BJ (cell line): ENCODE measurements around the gene SNX20. TPM values are rescaled to one million over a fixed set of nuclear protein-coding genes. Genes with fewer than 3 reads are reported as not detected.

ENCODE experiments used
- CTCF ChIA-PET: fragments of 350-600 bp; formaldehyde crosslinking; extraction: SDS; loops from one replicate; lab custom pipeline; 2021; ENCODE audit warnings: antibody characterized with exemption, inconsistent platforms; lab: Yijun Ruan, JAX
- POLR2A ChIA-PET: fragments of 300-600 bp; sonication (Branson Sonifier 250); formaldehyde crosslinking; extraction: SDS; loops from one replicate; lab custom pipeline; 2021; ENCODE audit warnings: antibody characterized with exemption; lab: Charles Lee
- DNase-seq: peaks from one replicate; pipeline ENCODE4 v3.0.0-alpha.2; 2011; ENCODE audit warnings: low read depth
- H3K27me3 ChIP-seq: 2 replicates; pipeline ENCODE4 v1.6.0; 2011; ENCODE audit warnings: low read length; ENCODE audit not compliant: control insufficient read depth, insufficient read depth
- H3K36me3 ChIP-seq: 2 replicates; pipeline ENCODE4 v1.5.1; 2011; ENCODE audit warnings: low read length; ENCODE audit not compliant: control insufficient read depth, insufficient read depth
- H3K4me3 ChIP-seq: 2 replicates; pipeline ENCODE4 v1.5.1; 2011; ENCODE audit warnings: low read depth, mild to moderate bottlenecking, control low read depth, low read length
- polyA plus RNA-seq: library from polyadenylated mRNA; depleted of rRNA; stranded (reverse); fragments of >200 nt; gene quantifications from 2 replicates; pipeline ENCODE4 v1.2.3, GENCODE V29; 2011
- TF ChIP-seq, protein P1 (sequence below): IDR thresholded peaks from 2 replicates; pipeline ENCODE4 v1.5.1; 2011; ENCODE audit warnings: low read depth, mild to moderate bottlenecking, control low read depth, inconsistent platforms, low read length, moderate library complexity; ENCODE audit not compliant: insufficient read depth

Gene SNX20
- polyA plus RNA-seq, 1 experiment: not detected

DNA sequence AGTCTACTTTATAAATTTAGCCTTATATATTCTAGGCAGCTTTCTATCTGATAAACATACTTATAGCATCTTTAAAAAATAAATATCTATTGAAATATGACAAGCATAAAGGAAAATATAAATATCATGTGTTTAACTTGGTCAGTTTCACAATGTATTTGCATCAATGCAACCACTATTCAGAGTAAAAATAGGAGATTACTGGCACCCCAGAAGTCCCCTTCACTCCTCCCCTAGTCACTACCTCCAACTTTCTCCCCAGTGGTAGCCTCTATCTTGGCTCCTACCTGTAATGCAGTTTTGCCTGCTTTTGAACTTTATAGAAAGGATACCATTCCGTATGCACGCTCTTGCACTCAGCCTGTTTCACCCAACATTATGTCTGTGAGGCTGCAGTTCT, 9.1 kb upstream of the SNX20 start:
- ChIA-PET CTCF (no interaction called here), POLR2A (no interaction called here)
- no peak for DNase-seq
- no peak overlapping the region for H3K4me3 ChIP-seq
- H3K36me3 ChIP-seq: no peaks in the 10 kb centered on the region
- TF ChIP-seq, protein P1, sequence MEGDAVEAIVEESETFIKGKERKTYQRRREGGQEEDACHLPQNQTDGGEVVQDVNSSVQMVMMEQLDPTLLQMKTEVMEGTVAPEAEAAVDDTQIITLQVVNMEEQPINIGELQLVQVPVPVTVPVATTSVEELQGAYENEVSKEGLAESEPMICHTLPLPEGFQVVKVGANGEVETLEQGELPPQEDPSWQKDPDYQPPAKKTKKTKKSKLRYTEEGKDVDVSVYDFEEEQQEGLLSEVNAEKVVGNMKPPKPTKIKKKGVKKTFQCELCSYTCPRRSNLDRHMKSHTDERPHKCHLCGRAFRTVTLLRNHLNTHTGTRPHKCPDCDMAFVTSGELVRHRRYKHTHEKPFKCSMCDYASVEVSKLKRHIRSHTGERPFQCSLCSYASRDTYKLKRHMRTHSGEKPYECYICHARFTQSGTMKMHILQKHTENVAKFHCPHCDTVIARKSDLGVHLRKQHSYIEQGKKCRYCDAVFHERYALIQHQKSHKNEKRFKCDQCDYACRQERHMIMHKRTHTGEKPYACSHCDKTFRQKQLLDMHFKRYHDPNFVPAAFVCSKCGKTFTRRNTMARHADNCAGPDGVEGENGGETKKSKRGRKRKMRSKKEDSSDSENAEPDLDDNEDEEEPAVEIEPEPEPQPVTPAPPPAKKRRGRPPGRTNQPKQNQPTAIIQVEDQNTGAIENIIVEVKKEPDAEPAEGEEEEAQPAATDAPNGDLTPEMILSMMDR: no peak
- H3K27me3 ChIP-seq: peaks cover 10% of the 10 kb centered on the region

DNA sequence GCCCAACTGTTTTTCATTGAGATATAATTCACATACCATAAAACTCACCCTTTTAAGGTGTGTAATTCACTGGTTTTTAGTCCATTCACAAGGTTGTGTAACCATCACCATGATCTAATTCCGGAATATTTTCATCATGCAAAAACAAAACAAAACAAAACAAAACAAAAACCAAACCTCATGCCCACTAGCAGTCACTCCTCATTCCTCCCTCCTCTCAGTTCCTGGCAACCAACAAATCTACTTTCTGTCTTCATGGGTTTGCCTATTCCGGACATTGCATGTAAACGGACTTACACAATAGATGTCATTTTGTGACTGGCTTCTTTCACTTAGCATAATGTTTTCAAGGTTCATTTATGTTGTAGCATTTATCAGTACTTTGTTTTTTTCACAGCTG, 7.8 kb upstream of the SNX20 start:
- POLR2A ChIA-PET: no interaction called here
- CTCF ChIA-PET: no interaction called here
- H3K36me3 ChIP-seq: no peaks in the 10 kb centered on the region

DNA sequence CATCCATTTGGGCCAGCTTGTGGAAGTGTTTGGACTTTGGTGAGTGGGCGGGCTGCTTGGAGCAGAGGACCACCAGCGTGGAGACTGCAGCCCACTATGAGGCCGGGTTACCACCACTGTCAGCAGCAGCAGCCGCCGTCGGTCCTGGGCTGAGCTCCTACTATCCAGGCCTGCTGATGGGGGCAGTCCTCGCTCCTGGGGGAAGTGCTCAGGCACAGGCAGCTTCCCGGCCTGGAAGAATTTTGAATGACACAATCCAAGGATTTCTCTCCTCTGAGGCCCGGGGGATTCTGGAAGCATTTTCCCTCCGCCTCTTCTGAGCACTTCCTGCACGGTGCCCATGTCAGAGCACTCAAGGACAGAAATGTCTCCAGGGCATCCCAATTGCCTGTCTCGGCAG, 7.0 kb upstream of the SNX20 start:
- ChIA-PET CTCF (interaction anchor here (0.9 kb wide), 1 partner anchor 10 kb away, joined by 7 read pairs; no protein-coding TSS in a partner anchor), POLR2A (no interaction called here)
- no peaks in the 10 kb centered on the region for H3K36me3 ChIP-seq
- H3K4me3 ChIP-seq: no peak overlapping the region
- no peak for DNase-seq
- H3K27me3 ChIP-seq: peaks cover 7% of the 10 kb centered on the region
- TF ChIP-seq, protein P1: no peak

More for the DNA sequence above, 7.8 kb upstream of the SNX20 start:
- TF ChIP-seq, protein P1: no peak
- H3K27me3 ChIP-seq: peaks cover 10% of the 10 kb centered on the region
- no peak for DNase-seq
- no peak overlapping the region for H3K4me3 ChIP-seq

DNA sequence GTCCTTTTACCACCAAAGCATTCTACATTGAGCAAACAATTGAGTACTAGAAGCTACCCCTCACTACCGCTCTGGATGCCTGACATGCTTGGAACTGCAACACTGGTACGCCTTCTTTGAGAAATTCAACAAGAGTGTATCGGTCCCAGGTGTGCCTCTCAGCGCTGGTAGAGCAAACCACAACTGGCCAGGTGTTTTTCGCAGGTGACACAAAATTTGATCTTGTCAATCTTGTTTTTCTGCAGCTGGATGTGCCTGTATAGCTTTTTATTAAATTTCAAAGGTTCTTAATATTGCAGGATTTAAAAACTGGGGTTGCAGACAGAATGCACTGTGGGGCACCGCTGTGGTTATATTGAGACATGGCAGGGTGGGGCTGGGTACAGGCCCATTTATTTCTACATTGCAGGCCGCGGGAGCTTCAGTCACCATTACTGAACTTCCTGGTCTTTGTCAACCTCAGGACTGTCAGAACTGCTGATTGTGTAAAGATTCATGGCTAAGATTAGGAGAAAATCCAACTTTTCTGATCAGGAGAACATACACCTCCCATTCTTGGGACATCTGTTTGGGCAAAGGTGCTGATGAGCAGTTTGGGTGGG, 4.5 kb upstream of the SNX20 start:
- TF ChIP-seq, protein P1: no peak
- CTCF ChIA-PET: interaction anchor here (2.0 kb wide), 1 partner anchor 20 kb away, joined by 6 read pairs; no protein-coding TSS in a partner anchor
- Histone ChIP-seq H3K27me3 (peaks cover 2% of the 10 kb centered on the region), H3K4me3 (no peak overlapping the region), H3K36me3 (no peaks in the 10 kb centered on the region)
- POLR2A ChIA-PET: no interaction called here
- no peak for DNase-seq

DNA sequence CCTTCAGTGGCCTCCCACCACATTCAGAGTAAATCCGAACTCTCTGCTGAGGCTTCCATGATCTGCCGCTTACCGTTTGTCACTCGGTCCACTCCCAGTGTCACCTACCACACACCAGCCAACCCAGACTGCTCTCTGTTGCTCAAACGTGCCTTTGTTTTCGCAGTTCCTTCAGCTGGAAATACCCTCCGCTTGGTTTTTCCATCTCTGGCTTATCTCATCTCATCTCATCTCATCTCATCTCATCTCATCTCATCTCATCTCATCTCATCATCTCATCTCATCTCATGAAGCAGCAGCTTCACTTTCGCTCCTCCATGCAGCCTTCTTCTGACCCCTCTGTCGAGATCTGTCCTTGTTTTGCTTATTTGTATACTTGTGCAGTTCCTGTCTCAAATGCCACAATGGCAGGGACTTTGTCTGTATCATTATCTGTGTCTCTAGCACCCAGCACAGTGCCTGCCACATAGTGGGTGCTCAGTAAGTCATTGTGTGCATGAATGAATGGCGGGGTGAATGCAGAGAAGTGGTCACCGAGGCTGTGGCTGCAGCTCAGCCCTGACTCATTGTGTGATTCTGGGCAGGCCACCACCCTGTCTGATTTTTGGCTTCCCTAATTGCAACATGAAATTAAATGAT, 3.8 kb upstream of the SNX20 start:
- TF ChIP-seq, protein P1: no peak
- Histone ChIP-seq H3K4me3 (no peak overlapping the region), H3K27me3 (peaks cover 2% of the 10 kb centered on the region), H3K36me3 (no peaks in the 10 kb centered on the region)
- CTCF ChIA-PET: interaction anchor here (2.0 kb wide), 1 partner anchor 20 kb away, joined by 6 read pairs; no protein-coding TSS in a partner anchor
- POLR2A ChIA-PET: no interaction called here
- DNase-seq: no peak
